Sciatic nerve (tissue), 2 donors: ENCODE measurements around the gene FLRT1. TPM values are rescaled to one million over a fixed set of nuclear protein-coding genes. Genes with fewer than 3 reads are reported as not detected.
A peak's percentile ranks its signal among the peaks of the same experiment; 100 is the strongest.

Experiments
- ATAC-seq: fragments of 200-7000 bp; cut with Tn5 transposase; one replicate; pipeline ENCODE4 v1.9.1; 2020; ENCODE audit warnings: mild to moderate bottlenecking, moderate library complexity
- DNase-seq: peaks from one replicate; pipeline ENCODE4 v3.0.0-alpha.2; 2020; ENCODE audit warnings: low spot score
- intact Hi-C: fragments of 100-400 bp; cut with DNase I; formaldehyde crosslinking; loops from one replicate; pipeline ENCODE4 v1.14.2; 2022
- total RNA-seq: library from RNA; stranded (reverse); fragmentation: NEBNext Ultra II Directional; extraction: Animal tissue kit (Norgen Biotek cat#: 25700); gene quantifications from one replicate; pipeline ENCODE4 v1.2.1, GENCODE V29; 2021
- donor health status: DM: no; HTN: no; CAD: no.
- donor health status: DM: no; HTN: no; CAD: no.

Gene FLRT1
- total RNA-seq, 1 donor from 2014 or later: 3.5 TPM

- intact Hi-C loops: no loop called here
- DNase-seq (no peak), ATAC-seq (no peak)
Measured at GRCh38 chr11:64019106-64020037, 16.4 kb upstream of the FLRT1 start.

DNA sequence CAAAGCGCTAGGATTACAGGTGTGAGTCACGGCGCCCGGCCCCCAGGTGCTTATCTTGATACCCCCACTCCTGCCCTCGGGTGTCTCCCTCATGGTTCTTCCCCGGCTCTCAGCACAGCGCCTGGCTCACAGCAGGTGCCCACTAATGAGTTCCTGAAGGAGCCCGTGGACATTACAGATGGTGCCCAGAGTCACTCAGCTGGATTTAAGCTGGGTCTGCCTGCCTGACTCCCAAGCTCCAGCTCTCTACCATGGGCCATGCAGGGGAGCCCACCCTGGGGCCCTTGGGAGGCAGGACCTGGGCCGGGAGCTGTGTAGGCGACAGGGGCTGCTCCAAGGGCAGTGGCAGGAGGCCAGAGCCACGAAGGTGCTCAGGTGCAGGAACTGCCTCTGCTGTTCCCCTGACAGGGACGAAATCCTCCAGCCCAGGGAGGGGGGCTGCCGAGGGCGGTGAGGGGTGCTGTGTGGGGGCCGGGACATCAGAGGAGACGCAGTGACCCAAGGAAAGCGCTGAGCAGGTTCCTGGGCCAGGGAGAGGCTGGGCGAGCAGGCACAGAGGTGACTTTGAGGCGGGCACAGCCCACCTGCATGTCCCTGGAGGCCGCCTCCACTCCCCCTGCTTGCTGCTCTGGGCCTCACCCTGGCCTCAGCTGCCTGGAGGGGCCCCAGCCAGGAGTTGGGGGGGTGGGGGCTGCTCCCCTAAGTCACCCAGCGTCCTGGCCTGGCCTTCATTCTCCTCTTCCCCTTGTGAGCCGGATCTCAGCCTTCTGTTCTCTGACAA, 14.6 kb upstream of the FLRT1 start:
- DNase-seq: no peak
- intact Hi-C loops: no loop called here
- ATAC-seq: no peak

GRCh38 chr11:64021757-64022093, 14.0 kb upstream of the FLRT1 start:
- DNase-seq (no peak), ATAC-seq (no peak)
- intact Hi-C loops: no loop called here

- no peak for DNase-seq
- intact Hi-C loops: no loop called here
- ATAC-seq: no peak
Measured at GRCh38 chr11:64022125-64022784, 13.5 kb upstream of the FLRT1 start.

GRCh38 chr11:64023712-64024710, 11.7 kb upstream of the FLRT1 start:
- DNase-seq (no peak), ATAC-seq (no peak)
- intact Hi-C loops: no loop called here

- ATAC-seq (no peak), DNase-seq (no peak)
- intact Hi-C loops: no loop called here
Measured at GRCh38 chr11:64025205-64025604, 10.5 kb upstream of the FLRT1 start.

DNA sequence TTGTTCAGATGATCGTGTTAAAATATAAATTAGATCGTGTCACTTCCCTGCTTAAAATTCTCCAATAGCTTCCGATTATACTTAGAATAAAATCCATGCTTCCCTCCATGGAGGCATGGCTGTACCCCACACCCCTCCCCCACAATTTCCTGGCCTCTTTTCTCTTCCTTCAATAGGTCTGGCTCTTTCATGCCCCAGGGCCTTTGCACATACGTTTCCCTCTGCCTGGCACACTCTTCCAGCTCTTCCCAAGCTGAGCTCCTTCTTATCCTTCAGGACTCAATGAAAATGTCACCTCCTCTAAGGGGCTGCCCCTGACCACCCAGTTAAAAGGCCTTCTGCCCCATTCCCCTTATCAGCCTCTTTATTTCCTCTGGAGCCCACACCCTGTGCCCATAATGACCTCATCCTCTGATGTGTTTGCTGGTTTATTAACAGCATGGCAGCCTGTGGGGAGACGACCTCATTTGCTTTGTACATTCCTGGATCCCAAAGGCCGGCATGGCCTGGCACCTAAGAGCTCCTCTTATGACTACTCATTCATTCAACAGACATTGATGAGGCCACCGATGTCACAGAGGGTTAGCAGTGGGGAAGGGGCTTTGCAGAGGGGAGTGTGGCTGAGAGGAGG, 9.0 kb upstream of the FLRT1 start:
- DNase-seq (no peak), ATAC-seq (no peak)
- intact Hi-C loops: no loop called here

GRCh38 chr11:64027651-64028397, 7.9 kb upstream of the FLRT1 start:
- no peak for ATAC-seq
- intact Hi-C loops: no loop called here

GRCh38 chr11:64028398-64029115, 7.2 kb upstream of the FLRT1 start:
- DNase-seq (no peak), ATAC-seq (no peak)
- intact Hi-C loops: no loop called here

More at GRCh38 chr11:64027651-64028397, 7.9 kb upstream of the FLRT1 start:
- DNase-seq: no peak

- DNase-seq (no peak), ATAC-seq (no peak)
- intact Hi-C loops: loop anchor here (10.0 kb wide), 1 partner anchor 115 kb away; no protein-coding TSS in a partner anchor
Measured at GRCh38 chr11:64029773-64030172, 6.0 kb upstream of the FLRT1 start.

GRCh38 chr11:64031001-64031400, 4.7 kb upstream of the FLRT1 start:
- intact Hi-C loops: loop anchor here (10.0 kb wide), 1 partner anchor 114 kb away; no protein-coding TSS in a partner anchor
- no peak for DNase-seq
- ATAC-seq: no peak

DNA sequence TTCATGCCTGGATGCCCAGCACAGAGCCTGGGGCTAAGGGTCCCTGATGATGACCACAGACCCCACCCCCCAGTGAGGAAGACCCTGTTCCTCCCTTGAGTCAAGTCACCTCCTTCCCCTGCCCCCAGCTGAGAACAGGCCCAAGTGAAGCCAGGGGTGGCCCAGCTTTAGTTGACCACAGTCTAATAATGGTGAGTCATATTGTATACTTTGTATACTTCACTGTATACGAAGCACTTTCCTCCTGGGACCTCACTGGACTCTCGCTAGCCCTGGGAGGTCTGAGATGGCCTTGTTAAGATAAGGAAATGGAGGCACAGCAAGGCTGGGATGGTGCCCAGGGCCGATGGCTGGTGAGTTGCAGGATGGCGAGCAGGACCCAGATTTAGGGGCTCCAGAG, 3.7 kb upstream of the FLRT1 start:
- intact Hi-C loops: loop anchor here (10.0 kb wide), 1 partner anchor 113 kb away; no protein-coding TSS in a partner anchor
- DNase-seq (no peak), ATAC-seq (no peak)

DNA sequence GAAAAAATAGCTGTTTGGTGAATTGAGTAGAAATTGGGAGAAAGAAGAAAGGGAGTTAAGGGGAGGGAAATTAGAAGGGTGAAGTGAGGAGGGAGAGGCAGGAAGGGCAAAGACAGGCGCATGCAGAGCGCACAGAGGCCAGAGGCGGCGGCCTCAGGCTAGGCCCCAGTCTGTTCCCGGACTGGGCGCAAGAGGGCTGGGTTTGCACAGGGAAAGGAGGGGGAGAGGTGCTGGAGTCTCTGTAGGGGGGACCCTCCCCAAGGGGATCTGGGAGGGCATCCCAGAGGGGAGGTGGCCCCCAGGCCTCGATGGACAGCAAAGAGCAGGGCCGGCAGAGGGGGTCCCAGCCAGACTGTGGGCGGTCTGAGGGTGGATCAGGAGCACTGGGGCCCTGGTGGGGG, 1.3 kb upstream of the FLRT1 start:
- no peak for DNase-seq
- intact Hi-C loops: loop anchor here (10.0 kb wide), 1 partner anchor 110 kb away; no protein-coding TSS in a partner anchor
- ATAC-seq: no peak

GRCh38 chr11:64035081-64035524, 628 bp upstream of the FLRT1 start:
- no peak for DNase-seq
- no peak for ATAC-seq
- intact Hi-C loops: loop anchor here (10.0 kb wide), 1 partner anchor 110 kb away; no protein-coding TSS in a partner anchor

DNA sequence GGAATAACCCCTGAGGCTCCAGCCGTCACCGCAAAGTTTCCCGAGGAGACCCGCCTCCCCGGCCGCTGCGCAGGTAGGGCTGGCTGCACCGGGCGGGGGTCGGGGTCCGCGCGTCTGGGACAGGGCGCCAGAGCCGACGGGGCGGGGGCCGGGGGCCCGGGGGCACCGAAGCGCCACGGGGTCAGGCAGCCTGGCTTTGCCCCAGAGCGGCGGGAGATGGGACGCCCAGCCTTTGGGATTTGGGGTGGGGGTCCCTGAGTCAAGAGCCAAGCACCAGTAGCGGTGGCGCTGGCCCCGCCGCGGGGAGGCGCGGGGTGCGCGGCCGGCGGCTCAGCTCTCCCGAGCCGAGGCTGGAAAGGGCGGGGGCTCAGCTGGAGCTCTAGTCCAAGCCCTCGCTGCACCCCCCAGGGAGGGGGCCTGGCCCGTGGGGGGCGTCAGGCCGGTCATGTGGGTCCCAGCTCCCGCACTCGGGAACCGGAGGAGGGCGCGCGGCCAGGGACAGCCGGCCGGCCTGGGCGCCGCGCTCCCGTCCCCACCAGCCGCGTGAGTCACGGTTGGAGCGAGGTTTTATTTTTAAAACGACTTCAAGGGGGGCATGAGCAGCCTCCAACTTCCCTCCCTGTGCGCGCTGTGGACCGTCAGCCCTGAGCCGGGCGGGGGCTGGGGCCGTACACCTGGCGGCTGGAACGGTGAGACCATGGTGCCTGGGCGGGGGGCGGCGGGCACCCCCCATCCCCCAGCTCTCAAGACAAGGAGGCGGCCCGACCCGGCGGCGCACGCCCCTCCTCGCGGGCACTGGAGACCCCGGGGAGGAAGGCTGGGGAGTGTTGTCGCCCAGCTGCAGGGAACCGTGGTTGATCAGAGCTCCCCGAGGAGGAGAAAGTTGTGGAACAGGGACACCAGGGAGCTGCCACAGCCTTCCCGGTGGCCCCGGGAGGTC, 626 bp downstream of the FLRT1 start:
- DNase-seq: no peak
- intact Hi-C loops: loop anchor here (10.0 kb wide), 1 partner anchor 108 kb away; no protein-coding TSS in a partner anchor
- peak; percentile 5 for ATAC-seq
